ENCODE results near the gene CABS1. TPM values are rescaled to one million over a fixed set of nuclear protein-coding genes. Genes with fewer than 3 reads are reported as not detected.

CABS1 gene
- total RNA-seq = not detected in 2 replicates

GRCh38 chr4:70334681-70335080, at the start of gene CABS1:
Gene CABS1, plus strand, starts transcription at chr4:70334981. Its CDS starts 59 bp downstream, at chr4:70335040.

GRCh38 chr4:70360460-70360859, 25.7 kb downstream of the CABS1 start, which contains the start of gene SMR3A:
Gene SMR3A, plus strand, starts transcription at chr4:70360760. Its CDS starts 1,356 bp downstream, at chr4:70362116.

GRCh38 chr4:70382691-70383181, 48.0 kb downstream of the CABS1 start, which contains the start of gene SMR3B:
Gene SMR3B, plus strand, starts transcription at chr4:70383131. Its CDS starts 1,380 bp downstream, at chr4:70384511.

Other genes starting within 250 kb of the CABS1 start
- gene PRR27, start 180.7 kb upstream of the CABS1 start, total RNA-seq = not detected in 2 replicates
- gene ODAM, start 139.3 kb upstream of the CABS1 start, total RNA-seq = not detected in 2 replicates
- not detected in 2 replicates for gene FDCSP, start 108.9 kb upstream of the CABS1 start, total RNA-seq
- not detected in 2 replicates for gene CSN3, start 92.4 kb upstream of the CABS1 start, total RNA-seq
- gene SMR3A, start 25.8 kb downstream of the CABS1 start, total RNA-seq = not detected in 2 replicates
- not detected in 2 replicates for gene SMR3B, start 48.1 kb downstream of the CABS1 start, total RNA-seq
- gene OPRPN, start 63.0 kb downstream of the CABS1 start, total RNA-seq = not detected in 2 replicates
- gene MUC7, start 137.2 kb downstream of the CABS1 start, total RNA-seq = not detected in 2 replicates
- gene AMTN, start 183.6 kb downstream of the CABS1 start, total RNA-seq = 0.43 TPM in 1 of 2 replicates, not detected in the other